Neural cell (in vitro differentiated cells): ENCODE measurements around the gene FSIP1. TPM values are rescaled to one million over a fixed set of nuclear protein-coding genes. Genes with fewer than 3 reads are reported as not detected.
A peak's percentile ranks its signal among the peaks of the same experiment; 100 is the strongest.

Experiments
- H2AFZ ChIP-seq: fragments of 200-600, 300-800 bp; sonication (generic), shearing (Covaris generic); 2 replicates; pipeline ENCODE4 v1.6.0; 2014; ENCODE audit warnings: low read depth, mild to moderate bottlenecking, antibody characterized with exemption, low read length, moderate library complexity
- H3F3A ChIP-seq: fragments of 200-600 bp; shearing (Covaris generic); 2 replicates; pipeline ENCODE4 v1.6.1; 2016; ENCODE audit warnings: mild to moderate bottlenecking, moderate library complexity, mixed read lengths, antibody characterized with exemption, low read length; ENCODE audit not compliant: insufficient read depth, poor library complexity, severe bottlenecking
- H3K27ac ChIP-seq: fragments of 200-600, 300-800 bp; sonication (generic), shearing (Covaris generic); 2 replicates; pipeline ENCODE4 v1.5.1; 2014; ENCODE audit warnings: mild to moderate bottlenecking, low read length, moderate library complexity
- H3K27me3 ChIP-seq: fragments of 300-800, 200-600 bp; sonication (generic), shearing (Covaris generic); 2 replicates; pipeline ENCODE4 v1.6.0; 2014; ENCODE audit warnings: mild to moderate bottlenecking, low read depth, low read length, moderate library complexity; ENCODE audit not compliant: insufficient read depth
- H3K36me3 ChIP-seq: fragments of 300-800, 200-600 bp; sonication (generic), shearing (Covaris generic); 2 replicates; pipeline ENCODE4 v1.5.1; 2014; ENCODE audit warnings: mild to moderate bottlenecking, antibody characterized with exemption, low read length, moderate library complexity; ENCODE audit not compliant: insufficient read depth
- H3K4me2 ChIP-seq: fragments of 300-800, 200-600 bp; sonication (generic), shearing (Covaris generic); 2 replicates; pipeline ENCODE4 v1.6.0; 2014; ENCODE audit warnings: mild to moderate bottlenecking, low read length
- H3K4me3 ChIP-seq: fragments of 300-800, 200-600 bp; sonication (generic), shearing (Covaris generic); 2 replicates; pipeline ENCODE4 v1.5.1; 2014; ENCODE audit warnings: mild to moderate bottlenecking, low read length, moderate library complexity
- H3K79me2 ChIP-seq: fragments of 200-600 bp; shearing (Covaris generic); replicated peaks from 2 replicates; pipeline ENCODE4 v1.6.0; 2014; ENCODE audit warnings: mild to moderate bottlenecking, low read length, moderate library complexity; ENCODE audit not compliant: insufficient read depth
- H3K9ac ChIP-seq: fragments of 300-800, 200-600 bp; sonication (generic), shearing (Covaris generic); 2 replicates; pipeline ENCODE4 v1.6.1; 2016; ENCODE audit warnings: mild to moderate bottlenecking, low read length, mixed read lengths
- H3K9me2 ChIP-seq: fragments of 200-600 bp; shearing (Covaris generic); 2 replicates; pipeline ENCODE4 v1.6.1; 2016; ENCODE audit warnings: mild to moderate bottlenecking, low read length, mixed read lengths; ENCODE audit not compliant: insufficient read depth
- H3K9me3 ChIP-seq: fragments of 200-600, 300-800 bp; sonication (generic), shearing (Covaris generic); 2 replicates; pipeline ENCODE4 v1.6.1; 2016; ENCODE audit warnings: mild to moderate bottlenecking, mixed run types, low read length, moderate library complexity, mixed read lengths
- H4K20me1 ChIP-seq: fragments of 200-600 bp; shearing (Covaris generic); 2 replicates; pipeline ENCODE4 v1.6.1; 2016; ENCODE audit warnings: mild to moderate bottlenecking, mixed run types; ENCODE audit not compliant: insufficient read depth
- EP300 ChIP-seq: fragments of 450-650 bp; conservative IDR thresholded peaks from 2 replicates; pipeline ENCODE4 v1.6.1; 2014; ENCODE audit warnings: antibody characterized with exemption, mild to moderate bottlenecking, moderate library complexity; ENCODE audit not compliant: poor library complexity, severe bottlenecking
- EZH2 ChIP-seq: fragments of 200-600, 300-800 bp; shearing (Covaris generic), sonication (generic); IDR thresholded peaks from 2 replicates; pipeline ENCODE4 v1.6.1; 2014; ENCODE audit warnings: antibody characterized with exemption, low read length, borderline replicate concordance, mild to moderate bottlenecking; ENCODE audit not compliant: insufficient read depth, poor library complexity, severe bottlenecking
- MXI1 ChIP-seq: fragments of 450-650 bp; conservative IDR thresholded peaks from 2 replicates; pipeline ENCODE4 v1.6.1; 2014; ENCODE audit warnings: antibody characterized with exemption, mild to moderate bottlenecking; ENCODE audit not compliant: poor library complexity, severe bottlenecking
- POLR2AphosphoS5 ChIP-seq: IDR thresholded peaks from 2 replicates; pipeline ENCODE4 v1.6.1; 2012
- RAD21 ChIP-seq: fragments of 450-650 bp; conservative IDR thresholded peaks from 2 replicates; pipeline ENCODE4 v1.6.1; 2014; ENCODE audit warnings: antibody characterized with exemption, mild to moderate bottlenecking, moderate library complexity
- SMC3 ChIP-seq: fragments of 450-650 bp; conservative IDR thresholded peaks from 2 replicates; pipeline ENCODE4 v1.6.1; 2014; ENCODE audit warnings: antibody characterized with exemption, mild to moderate bottlenecking, moderate library complexity; ENCODE audit not compliant: poor library complexity
- TAF1 ChIP-seq: IDR thresholded peaks from 2 replicates; pipeline ENCODE4 v1.6.1; 2012; ENCODE audit warnings: low read depth
- polyA minus RNA-seq: library from RNA; depleted of rRNA, polyadenylated mRNA; stranded (reverse); fragments of >200 nt; gene quantifications from 2 replicates; pipeline ENCODE4 v1.2.3, GENCODE V29; 2014
- polyA plus RNA-seq: library from polyadenylated mRNA; depleted of rRNA; stranded (reverse); fragments of >200 nt; gene quantifications from 2 replicates; pipeline ENCODE4 v1.2.3, GENCODE V29; 2014
- TF ChIP-seq, protein P1 (sequence below): IDR thresholded peaks from 2 replicates; pipeline ENCODE4 v1.6.1; 2012; ENCODE audit warnings: borderline replicate concordance
- TF ChIP-seq, protein P2 (sequence below): fragments of 450-650 bp; IDR thresholded peaks from 2 replicates; pipeline ENCODE4 v1.5.1; 2014; ENCODE audit warnings: antibody characterized with exemption, mild to moderate bottlenecking, moderate library complexity; ENCODE audit not compliant: poor library complexity, severe bottlenecking

Gene FSIP1
- polyA plus RNA-seq (3.8 and 4.1 TPM in 2 replicates), polyA minus RNA-seq (11.7 and 16.9 TPM in 2 replicates)

DNA sequence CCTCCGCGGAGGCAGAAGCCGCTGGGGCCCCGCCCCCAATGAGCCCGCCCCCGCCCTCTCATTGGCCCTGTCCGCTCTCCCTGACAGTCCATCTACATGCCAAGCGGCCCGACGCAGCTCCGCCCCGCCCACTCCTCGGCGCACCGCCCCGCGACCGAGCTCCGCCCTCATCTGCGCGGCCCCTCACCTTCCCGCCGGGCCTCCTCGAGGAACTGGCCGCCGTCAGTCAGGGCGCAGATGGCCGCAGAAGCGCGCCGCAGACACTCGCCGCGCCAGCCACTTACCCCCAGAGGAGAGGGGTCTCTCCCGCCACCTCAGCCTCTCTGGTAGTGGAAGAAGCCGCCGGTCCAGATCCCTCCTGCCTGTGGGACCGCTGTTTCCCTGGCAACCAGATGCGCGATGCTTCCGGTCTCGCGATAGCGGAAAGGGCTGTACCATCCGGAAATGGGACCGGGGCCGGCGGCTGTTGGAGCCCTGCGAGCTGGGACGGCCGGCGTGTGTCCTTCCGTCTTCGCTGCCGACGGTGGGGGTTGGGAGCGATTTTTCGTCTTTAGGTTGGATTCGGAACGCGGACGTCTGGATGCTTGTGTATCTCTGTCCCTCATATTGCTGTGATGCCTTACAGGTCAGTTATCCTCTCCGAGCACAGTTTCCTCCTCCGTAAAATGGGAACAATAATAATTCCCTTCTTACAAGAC, at the start of gene FSIP1:
Gene FSIP1, minus strand, starts transcription at position 401 of the 698 bp plus-strand sequence. CDS start 6,317 bp downstream, outside the sequence.
- H3K27me3 ChIP-seq = no peaks in the 10 kb centered on the region
- H3K36me3 ChIP-seq = no peaks in the 10 kb centered on the region
- H2AFZ ChIP-seq = peak within 1 kb of the TSS; percentile 67
- no peaks in the 10 kb centered on the region for H3F3A ChIP-seq
- H3K9me2 ChIP-seq = no peaks in the 10 kb centered on the region
- H3K9ac ChIP-seq = peak within 1 kb of the TSS; percentile 80
- peak within 1 kb of the TSS; percentile 77 for H3K4me3 ChIP-seq
- H3K9me3 ChIP-seq = no peaks in the 10 kb centered on the region
- H3K4me2 ChIP-seq = peak within 1 kb of the TSS; percentile 70
- no peaks in the 10 kb centered on the region for H4K20me1 ChIP-seq
- TF ChIP-seq RAD21 (peak; percentile 50), POLR2AphosphoS5 (peak; percentile 81), TAF1 (peak; percentile 66), SMC3 (no peak), MXI1 (peak; percentile 87), EZH2 (no peak), EP300 (peak; percentile 69)
- TF ChIP-seq, protein P1, sequence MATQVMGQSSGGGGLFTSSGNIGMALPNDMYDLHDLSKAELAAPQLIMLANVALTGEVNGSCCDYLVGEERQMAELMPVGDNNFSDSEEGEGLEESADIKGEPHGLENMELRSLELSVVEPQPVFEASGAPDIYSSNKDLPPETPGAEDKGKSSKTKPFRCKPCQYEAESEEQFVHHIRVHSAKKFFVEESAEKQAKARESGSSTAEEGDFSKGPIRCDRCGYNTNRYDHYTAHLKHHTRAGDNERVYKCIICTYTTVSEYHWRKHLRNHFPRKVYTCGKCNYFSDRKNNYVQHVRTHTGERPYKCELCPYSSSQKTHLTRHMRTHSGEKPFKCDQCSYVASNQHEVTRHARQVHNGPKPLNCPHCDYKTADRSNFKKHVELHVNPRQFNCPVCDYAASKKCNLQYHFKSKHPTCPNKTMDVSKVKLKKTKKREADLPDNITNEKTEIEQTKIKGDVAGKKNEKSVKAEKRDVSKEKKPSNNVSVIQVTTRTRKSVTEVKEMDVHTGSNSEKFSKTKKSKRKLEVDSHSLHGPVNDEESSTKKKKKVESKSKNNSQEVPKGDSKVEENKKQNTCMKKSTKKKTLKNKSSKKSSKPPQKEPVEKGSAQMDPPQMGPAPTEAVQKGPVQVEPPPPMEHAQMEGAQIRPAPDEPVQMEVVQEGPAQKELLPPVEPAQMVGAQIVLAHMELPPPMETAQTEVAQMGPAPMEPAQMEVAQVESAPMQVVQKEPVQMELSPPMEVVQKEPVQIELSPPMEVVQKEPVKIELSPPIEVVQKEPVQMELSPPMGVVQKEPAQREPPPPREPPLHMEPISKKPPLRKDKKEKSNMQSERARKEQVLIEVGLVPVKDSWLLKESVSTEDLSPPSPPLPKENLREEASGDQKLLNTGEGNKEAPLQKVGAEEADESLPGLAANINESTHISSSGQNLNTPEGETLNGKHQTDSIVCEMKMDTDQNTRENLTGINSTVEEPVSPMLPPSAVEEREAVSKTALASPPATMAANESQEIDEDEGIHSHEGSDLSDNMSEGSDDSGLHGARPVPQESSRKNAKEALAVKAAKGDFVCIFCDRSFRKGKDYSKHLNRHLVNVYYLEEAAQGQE = peak; percentile 70
- TF ChIP-seq, protein P2, sequence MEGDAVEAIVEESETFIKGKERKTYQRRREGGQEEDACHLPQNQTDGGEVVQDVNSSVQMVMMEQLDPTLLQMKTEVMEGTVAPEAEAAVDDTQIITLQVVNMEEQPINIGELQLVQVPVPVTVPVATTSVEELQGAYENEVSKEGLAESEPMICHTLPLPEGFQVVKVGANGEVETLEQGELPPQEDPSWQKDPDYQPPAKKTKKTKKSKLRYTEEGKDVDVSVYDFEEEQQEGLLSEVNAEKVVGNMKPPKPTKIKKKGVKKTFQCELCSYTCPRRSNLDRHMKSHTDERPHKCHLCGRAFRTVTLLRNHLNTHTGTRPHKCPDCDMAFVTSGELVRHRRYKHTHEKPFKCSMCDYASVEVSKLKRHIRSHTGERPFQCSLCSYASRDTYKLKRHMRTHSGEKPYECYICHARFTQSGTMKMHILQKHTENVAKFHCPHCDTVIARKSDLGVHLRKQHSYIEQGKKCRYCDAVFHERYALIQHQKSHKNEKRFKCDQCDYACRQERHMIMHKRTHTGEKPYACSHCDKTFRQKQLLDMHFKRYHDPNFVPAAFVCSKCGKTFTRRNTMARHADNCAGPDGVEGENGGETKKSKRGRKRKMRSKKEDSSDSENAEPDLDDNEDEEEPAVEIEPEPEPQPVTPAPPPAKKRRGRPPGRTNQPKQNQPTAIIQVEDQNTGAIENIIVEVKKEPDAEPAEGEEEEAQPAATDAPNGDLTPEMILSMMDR = no peak
- peaks cover 15% of the 10 kb centered on the region for H3K79me2 ChIP-seq
- peak within 1 kb of the TSS; percentile 81 for H3K27ac ChIP-seq

DNA sequence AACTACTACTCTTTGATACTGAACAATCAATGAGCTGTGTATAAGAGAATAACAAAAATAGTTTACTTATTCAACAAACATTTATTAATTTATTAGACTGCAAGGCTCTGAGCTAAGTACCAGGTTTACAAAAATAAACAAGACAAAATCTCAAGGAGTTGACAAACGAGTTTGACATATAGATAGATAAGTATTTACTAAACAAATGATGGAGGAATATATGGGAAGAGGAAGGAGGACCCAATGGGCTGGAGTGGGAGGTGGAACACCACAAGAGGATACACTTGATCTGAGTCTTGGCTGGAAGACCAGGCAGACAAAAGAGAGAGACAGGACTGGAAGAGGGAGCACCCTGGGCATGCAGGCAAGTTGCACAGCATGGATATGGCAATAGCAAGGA, 47.5 kb upstream of the FSIP1 start:
- Histone ChIP-seq H3K4me2 (no peak overlapping the region), H3K9ac (no peak overlapping the region), H3K27ac (no peak overlapping the region), H3K9me2 (no peaks in the 10 kb centered on the region), H3K4me3 (no peak overlapping the region), H3K79me2 (no peaks in the 10 kb centered on the region), H4K20me1 (no peaks in the 10 kb centered on the region), H3F3A (no peaks in the 10 kb centered on the region), H2AFZ (no peak overlapping the region), H3K36me3 (no peaks in the 10 kb centered on the region), H3K9me3 (no peaks in the 10 kb centered on the region), H3K27me3 (no peaks in the 10 kb centered on the region)
- TF ChIP-seq, protein P1 = no peak
- no peak for TF ChIP-seq MXI1
- TF ChIP-seq TAF1 = no peak
- no peak for TF ChIP-seq RAD21
- no peak for TF ChIP-seq SMC3
- TF ChIP-seq, protein P2 = no peak
- no peak for TF ChIP-seq EP300
- TF ChIP-seq POLR2AphosphoS5 = no peak
- no peak for TF ChIP-seq EZH2
